Cerebellar cortex (tissue), 1 donor: ENCODE data around the gene GRIA4.
"Not testable (repeated sequence)": the region's sequence is repeated elsewhere in the genome, so short reads cannot be mapped to it uniquely, and the experiment has no call there.

Experiments used
- DNase-seq: peaks from one replicate; pipeline ENCODE4 v3.0.0-alpha.2; 2015; ENCODE audit warnings: low spot score

Gene GRIA4

DNA sequence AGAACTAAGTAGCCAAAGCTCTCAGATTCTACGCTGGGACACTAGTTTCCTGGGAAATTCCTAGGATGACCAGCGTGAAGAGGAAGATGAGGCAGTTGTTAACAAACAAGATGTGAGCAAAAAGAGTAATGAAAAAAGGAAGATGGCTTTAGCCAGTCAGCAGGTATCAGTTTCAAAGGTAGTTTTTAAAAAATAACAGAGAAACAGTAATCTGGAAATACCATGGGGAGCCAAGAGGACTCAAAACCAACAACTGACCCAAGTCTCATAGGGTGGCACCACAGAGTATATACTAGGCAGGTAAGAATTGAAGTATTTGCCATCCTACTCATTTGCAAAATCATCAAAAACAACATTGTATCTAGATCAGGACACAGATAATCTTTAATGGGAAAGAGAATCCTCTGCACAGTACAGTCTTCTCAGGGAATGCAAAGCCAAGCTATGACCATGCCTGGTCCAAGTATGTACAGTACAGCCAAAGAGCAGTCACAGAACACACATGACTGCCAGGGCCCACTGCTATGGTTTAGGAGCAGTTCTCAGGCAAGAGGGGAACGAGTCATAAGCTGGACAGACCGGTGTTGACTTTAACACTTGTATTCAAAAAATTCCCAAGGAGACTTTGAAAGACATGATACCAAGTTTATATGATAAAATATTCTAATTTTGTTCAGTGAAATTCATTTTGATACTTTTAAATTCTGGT, 391.6 kb downstream of the GRIA4 start:
- no peak for DNase-seq

DNA sequence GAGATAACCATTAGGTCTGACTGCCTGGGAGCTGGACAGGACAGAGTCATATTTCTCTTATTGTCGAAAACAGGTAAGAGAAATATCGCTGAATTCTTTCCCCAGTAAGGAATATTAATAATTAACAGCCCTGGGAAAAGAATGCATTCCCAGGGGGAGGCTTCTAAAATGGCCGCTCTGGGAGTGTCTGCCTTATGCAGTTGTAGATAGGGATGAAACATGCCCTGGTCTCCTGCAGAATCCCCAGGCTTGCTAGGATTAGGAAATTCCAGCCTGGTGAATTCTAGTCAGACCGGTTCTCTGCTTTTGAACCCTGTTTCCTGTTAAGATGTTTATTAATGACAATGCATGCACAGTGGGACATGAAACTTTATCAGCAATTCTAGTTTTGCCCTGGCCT, 393.2 kb downstream of the GRIA4 start:
- DNase-seq: not testable (repeated sequence)

DNA sequence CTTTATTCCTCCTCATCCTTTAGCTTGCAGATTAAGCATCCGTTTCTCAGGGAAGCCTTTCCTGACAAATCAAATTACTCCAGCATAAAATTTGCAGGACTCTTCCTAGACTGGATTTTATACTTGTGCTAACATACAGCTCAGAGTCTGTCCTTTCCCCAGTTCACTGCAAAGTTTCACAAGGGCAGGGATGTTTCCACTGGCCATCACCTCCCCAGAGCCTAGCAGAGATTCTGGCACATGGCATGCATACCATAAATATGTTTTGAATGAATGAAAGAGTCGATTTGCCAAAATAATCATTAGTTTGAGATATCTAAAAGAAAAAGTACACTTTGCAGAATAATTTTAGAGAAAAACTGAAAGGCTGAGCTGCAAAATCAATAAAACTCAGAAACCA, 401.6 kb downstream of the GRIA4 start:
- DNase-seq: no peak

DNA sequence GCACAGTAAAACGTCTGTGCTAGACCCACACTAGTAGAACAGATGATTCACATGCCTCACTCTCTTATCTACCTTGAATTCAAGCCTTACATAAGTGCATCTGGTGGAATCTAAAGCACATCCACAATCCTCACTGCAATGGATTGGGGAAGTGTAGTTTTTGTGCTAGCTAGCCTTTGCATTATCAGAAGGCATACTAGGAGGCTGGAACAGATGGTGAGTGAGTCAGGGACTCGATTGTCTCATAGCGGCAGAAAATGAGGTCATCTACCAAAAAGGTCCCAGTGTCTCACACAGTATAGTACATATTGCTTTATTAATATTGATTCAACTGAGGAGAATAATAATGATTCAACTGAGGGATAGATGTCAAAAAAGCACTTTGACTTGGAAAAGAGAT, 402.9 kb downstream of the GRIA4 start:
- peak; percentile 81 for DNase-seq

DNA sequence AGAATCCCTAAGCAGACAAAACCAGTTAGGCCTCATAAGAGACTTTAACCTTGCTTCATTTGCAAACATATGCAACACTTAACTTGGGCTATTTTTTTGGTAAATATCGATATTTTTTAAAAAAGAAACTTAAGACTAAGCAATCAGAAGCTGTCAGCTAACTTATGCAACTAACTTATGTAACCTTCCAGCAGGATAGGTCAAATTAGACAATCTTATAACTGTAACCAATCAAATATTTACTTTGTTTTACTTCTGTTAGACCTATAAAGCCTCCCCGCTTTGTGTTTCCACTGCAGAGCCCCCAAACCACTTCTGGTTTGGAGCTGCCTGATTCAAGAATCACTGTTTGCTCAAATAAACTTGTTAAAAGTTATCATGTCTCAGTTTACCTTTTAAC, 404.2 kb downstream of the GRIA4 start:
- DNase-seq: no peak

DNA sequence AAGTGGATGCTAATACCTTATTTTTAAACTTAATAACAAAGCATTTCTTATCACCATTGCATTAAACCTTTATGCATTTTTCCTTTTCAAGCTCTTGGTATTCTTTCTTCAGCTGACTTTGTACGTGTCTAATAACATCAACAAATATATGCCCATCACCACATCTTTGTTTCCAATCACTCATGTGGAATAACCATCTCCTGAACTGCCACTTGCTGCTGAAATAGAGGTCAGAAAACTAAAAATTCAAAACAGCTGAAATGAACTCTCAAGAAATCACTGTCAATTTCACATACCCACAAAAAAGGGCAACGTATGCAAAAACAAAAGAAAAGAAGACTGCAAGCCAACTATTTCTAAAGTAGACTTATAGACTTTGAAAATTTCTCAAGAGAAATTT, 404.7 kb downstream of the GRIA4 start:
- DNase-seq: no peak

DNA sequence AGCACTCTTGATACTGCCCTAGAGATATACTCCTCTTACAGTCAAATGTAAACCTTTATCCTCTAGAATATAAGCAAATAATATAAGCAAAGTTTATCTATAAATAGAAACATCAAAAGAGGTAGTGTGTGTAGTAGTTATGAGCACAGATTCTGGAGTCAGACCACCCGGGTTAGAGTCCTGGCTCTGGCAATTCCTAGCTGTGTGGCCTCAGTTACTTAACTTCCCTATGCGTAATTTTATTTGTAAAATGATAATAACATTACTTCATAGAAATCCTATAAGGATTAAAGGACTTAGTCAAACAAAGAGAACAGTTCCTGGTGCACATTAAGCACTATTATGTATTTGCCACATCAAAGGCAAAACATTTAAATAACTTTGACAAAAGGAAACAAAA, 405.2 kb downstream of the GRIA4 start:
- DNase-seq: no peak

DNA sequence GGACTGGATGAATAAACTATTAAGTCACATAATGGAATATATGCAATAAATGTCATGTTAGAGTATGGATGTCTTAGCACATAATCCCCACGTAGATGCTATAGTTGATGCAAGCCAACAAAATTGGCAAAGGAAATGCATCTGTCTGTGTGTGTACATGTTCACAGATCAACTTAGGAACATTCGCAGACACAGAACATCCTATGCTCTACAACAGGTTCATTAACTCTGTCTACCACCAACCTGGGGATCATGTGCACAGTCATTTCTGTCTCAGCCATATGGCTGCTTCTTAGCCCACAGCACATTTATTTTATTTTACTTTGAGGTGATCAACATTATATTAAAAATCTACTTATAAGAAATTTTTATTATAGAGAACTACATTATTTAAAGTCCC, 407.2 kb downstream of the GRIA4 start:
- peak; percentile 51 for DNase-seq

DNA sequence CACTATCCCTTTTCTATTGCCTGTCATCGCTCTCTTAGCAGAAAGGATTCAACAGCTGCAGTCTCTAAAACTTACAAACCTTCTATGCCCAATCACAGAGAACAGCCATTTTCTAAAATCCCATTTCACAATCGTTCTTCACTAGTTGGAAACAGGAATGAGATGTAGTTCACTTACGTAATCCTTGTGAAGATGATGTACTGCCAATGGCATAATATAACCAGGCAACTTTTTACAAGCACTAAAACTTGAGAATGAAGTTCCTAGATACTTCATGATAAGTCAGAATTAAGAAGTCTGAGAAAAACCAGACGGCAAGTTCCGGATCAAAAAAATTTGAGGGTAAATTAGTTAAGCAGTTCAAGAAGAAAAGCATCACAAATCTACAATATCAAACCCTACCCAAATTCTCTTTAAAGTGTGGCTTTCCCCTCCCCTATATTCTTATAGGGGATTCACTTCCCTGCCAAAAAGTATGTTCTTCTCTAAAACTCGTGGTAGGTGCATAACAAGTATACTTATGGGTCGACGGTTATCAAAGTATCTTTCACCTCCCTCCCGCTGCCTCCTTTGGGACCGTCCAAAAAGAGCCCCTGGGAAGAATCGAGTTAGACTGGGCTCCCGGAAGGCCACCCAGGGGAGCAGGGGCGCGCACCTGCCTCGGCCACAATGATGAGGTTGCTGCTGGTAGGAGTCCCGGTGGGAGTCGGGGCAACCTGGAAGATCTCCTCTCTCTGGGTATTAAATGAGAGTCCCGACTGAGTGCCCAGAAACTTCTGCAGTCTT, 411.5 kb downstream of the GRIA4 start:
- DNase-seq: no peak

DNA sequence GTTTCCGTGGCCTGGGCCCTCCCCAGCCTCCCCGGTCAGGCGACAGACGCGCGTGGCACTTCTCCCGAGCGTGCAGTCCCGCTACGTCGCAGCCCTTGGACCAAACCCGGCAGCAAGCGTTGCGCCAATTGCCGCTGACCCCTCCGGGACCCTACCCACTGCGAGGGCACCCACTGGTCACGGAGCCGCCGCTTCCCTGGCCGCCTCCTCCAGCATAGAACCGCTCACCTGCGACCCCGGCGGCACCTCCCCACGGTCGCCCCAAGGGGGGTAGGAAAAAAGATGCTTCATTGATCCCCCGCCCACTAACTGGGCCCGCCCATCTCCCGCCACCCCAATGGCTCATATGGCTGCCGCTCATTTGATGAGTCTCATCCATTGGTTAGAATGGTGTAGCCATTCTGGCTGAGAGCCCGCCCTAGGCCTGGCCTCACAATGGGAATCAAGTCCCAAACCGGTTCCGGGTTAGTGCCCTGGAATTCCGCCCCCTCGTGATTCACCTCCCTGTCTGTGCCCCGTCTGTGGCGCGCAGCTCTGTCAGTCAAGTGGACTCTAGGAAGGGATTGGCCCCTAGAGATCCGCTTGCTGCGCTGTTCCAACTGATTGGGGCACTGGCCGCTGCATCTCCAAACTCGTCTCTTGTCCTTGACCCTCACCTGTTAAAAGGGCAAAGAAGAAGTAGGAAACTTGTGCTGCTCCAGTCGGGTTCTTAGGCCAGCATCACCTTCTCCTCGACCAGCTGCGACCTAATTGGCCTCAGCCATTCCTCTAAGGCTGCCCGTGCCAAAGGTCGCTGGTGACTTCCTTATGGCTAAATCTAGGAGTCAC, 412.3 kb downstream of the GRIA4 start, which contains the start of gene MSANTD4:
Gene MSANTD4 (minus strand): TSS at position 274 of the 828 bp plus-strand sequence. CDS start 11,323 bp downstream, outside the sequence.
- peak; percentile 100 for DNase-seq

DNA sequence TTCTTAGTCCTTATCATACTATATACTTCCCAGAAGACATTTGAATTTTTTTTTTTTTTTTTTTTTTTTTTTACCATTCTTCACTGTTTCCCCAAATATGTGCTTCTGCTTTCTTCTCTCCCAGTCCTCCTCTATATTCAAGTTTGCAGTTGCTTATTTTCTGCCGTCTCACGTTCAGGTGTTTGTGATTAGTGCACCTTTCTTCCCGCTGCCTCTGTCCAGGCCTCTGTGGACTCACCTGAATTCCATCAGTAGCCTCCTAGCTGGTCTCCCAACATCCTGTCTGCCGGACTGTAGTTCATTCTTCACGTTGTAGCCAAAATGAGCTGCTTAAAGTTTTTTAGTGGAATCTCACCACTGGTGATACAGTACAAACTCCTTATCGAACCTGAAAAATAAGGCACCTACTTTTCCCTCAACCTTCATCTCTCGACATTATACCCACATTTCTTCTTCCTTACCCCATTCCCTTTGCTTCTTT, 413.0 kb downstream of the GRIA4 start:
- no peak for DNase-seq

DNA sequence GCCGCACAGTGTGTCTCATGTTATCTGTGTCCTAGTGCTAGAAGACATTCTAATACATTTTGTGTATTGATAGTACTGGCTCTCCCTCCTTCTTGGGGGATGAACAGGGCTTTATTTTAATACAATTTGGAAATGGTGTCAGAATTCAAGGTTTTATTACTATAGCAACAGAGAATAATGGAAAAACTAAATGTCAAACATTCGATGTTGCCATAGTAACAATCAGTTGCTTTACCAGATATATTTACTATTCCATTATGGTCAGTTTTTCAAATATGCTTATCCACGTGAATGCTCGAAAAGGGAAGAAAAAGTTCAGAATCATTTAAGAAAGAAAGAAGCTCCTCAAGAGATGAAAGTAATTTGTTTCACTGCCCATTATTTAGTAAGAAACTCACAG, 420.7 kb downstream of the GRIA4 start:
- no peak for DNase-seq

DNA sequence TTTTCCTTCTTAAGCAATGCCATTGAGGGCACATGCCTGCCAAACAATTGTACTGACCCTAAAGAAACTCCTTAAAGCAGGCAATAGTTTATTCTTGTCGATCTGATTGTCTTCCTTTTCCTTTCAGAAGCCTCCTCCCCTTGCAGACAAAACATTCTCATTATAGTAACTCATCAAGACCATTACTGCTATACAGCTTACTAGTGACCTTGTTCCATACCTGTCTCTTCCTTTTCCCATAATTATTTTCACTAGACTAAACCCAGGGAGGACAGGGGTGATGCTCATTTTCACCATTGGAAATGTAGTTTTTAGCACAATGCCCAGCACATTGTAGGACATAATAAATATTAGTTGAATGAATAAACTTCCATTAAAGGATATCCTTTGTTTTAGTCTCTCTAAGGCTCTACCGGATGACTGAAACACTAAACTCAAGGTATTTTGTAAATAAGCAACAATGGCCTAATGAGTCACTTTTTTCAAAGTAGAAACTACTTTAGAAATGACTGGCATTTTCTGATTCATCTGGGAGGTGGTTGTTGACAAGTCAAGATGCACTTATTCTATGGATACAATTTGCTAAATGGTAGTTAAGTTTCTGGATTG, 421.4 kb downstream of the GRIA4 start:
- DNase-seq: no peak
